HepG2 (cell line): Measurements from ENCODE around the gene ACADVL. TPM values are rescaled to one million over a fixed set of nuclear protein-coding genes. Genes with fewer than 3 reads are reported as not detected.
A peak's percentile ranks its signal among the peaks of the same experiment; 100 is the strongest.

ENCODE experiments used
- CC2D1A ChIP-seq: sonication (generic); formaldehyde crosslinking; IDR thresholded peaks from 2 replicates; pipeline ENCODE4 v1.8.1; 2023; ENCODE audit warnings: mild to moderate bottlenecking, missing genetic modification reagents
- CHD4 ChIP-seq: fragments of 200-600 bp; sonication (generic); IDR thresholded peaks from 2 replicates; pipeline ENCODE4 v1.7.0; 2017; ENCODE audit warnings: mild to moderate bottlenecking, low read length, borderline replicate concordance
- ELF3 ChIP-seq: IDR thresholded peaks from 2 replicates; pipeline ENCODE4 v1.6.1; 2016; ENCODE audit warnings: missing genetic modification reagents, missing compliant biosample characterization
- HIVEP1 ChIP-seq: sonication (generic); formaldehyde crosslinking; IDR thresholded peaks from 2 replicates; pipeline ENCODE4 v1.4.0; 2020; ENCODE audit warnings: mild to moderate bottlenecking, missing genetic modification reagents
- KDM1A ChIP-seq: IDR thresholded peaks from 2 replicates; pipeline ENCODE4 v1.6.1; 2016; ENCODE audit warnings: missing compliant biosample characterization
- KLF9 ChIP-seq: IDR thresholded peaks from 2 replicates; pipeline ENCODE4 v1.6.1; 2016; ENCODE audit warnings: low read depth
- NFATC3 ChIP-seq: sonication (generic); formaldehyde crosslinking; IDR thresholded peaks from 2 replicates; pipeline ENCODE4 v1.5.1; 2020; ENCODE audit warnings: mild to moderate bottlenecking, missing genetic modification reagents
- NR2F6 ChIP-seq, 2 experiments: IDR thresholded peaks; 2 replicates each; pipeline ENCODE4 v1.6.1; 2016; ENCODE audit warnings: antibody characterized with exemption in 1 of 2, mild to moderate bottlenecking in 1 of 2
- POLR2AphosphoS5 ChIP-seq: IDR thresholded peaks from 2 replicates; pipeline ENCODE4 v1.6.1; 2012; ENCODE audit warnings: low read depth, low read length
- ZBTB40 ChIP-seq, 2 experiments: fragments of 450-650 bp in 1 of 2; sonication (generic) in 1 of 2; formaldehyde crosslinking in 1 of 2; IDR thresholded peaks; 2 replicates each; pipeline versions ENCODE4 v1.6.1 to v1.8.0; 2016 to 2022; ENCODE audit warnings: antibody characterized with exemption in 1 of 2, mild to moderate bottlenecking in 1 of 2, missing genetic modification reagents in 1 of 2
- ZC3H4 ChIP-seq: sonication (generic); formaldehyde crosslinking; IDR thresholded peaks from 2 replicates; pipeline ENCODE4 v1.4.0; 2020; ENCODE audit warnings: missing genetic modification reagents, borderline replicate concordance
- ZFP36 ChIP-seq: fragments of 150-350 bp; IDR thresholded peaks from 2 replicates; pipeline ENCODE4 v1.6.1; 2018; ENCODE audit warnings: borderline replicate concordance, low read length, low read depth; ENCODE audit not compliant: partially characterized antibody
- ZFP36L2 ChIP-seq: sonication (generic); formaldehyde crosslinking; IDR thresholded peaks from 2 replicates; pipeline ENCODE4 v1.4.0; 2020; ENCODE audit warnings: missing genetic modification reagents
- ZNF124 ChIP-seq: sonication (generic); formaldehyde crosslinking; IDR thresholded peaks from 2 replicates; pipeline ENCODE4 v1.4.0; 2020; ENCODE audit warnings: missing genetic modification reagents
- ZNF160 ChIP-seq: sonication (generic); formaldehyde crosslinking; IDR thresholded peaks from 2 replicates; pipeline ENCODE4 v1.8.0; 2022; ENCODE audit warnings: mild to moderate bottlenecking, inconsistent platforms, missing genetic modification reagents
- ZNF543 ChIP-seq: sonication (generic); formaldehyde crosslinking; IDR thresholded peaks from 2 replicates; pipeline ENCODE4 v1.4.0; 2020; ENCODE audit warnings: mild to moderate bottlenecking, missing genetic modification reagents
- ZNF703 ChIP-seq: sonication (generic); formaldehyde crosslinking; IDR thresholded peaks from 2 replicates; pipeline ENCODE4 v1.5.1; 2020; ENCODE audit warnings: missing genetic modification reagents, mild to moderate bottlenecking, moderate library complexity, borderline replicate concordance
- ZNF713 ChIP-seq: sonication (generic); formaldehyde crosslinking; IDR thresholded peaks from 2 replicates; pipeline ENCODE4 v1.4.0; 2020; ENCODE audit warnings: mild to moderate bottlenecking, missing genetic modification reagents
- polyA plus RNA-seq, 8 experiments: library from polyadenylated mRNA; depleted of rRNA in 3 of 8; stranded (reverse) in 7 of 8; unstranded in 1 of 8; fragments of >200 nt; fragmentation: Illumina TruSeq in 4 of 8; extraction: Trizol in 4 of 8; gene quantifications; 2 replicates each; pipeline versions ENCODE4 v1.2.1 to v1.2.3, GENCODE V29; 2011 to 2016; ENCODE audit warnings: low read depth in 4 of 8, missing spikeins in 1 of 8, mixed read lengths in 1 of 8; ENCODE audit not compliant: insufficient read depth in 1 of 8
- total RNA-seq, 5 experiments: library from RNA; depleted of rRNA; stranded (reverse); fragments of >200 nt; fragmentation: Illumina TruSeq; extraction: Trizol; gene quantifications; 2 replicates each; pipeline ENCODE4 v1.2.3, GENCODE V29; 2016; ENCODE audit warnings: low read depth in 1 of 5

ACADVL gene
- total and polyA plus RNA-seq, 2 of the 13 experiments (the other 11 are each of a cell fraction or from before 2014, with no cell fraction given): 219 to 412 TPM

GRCh38 chr17:7219812-7220592 is at the start of gene ACADVL, which contains the start of gene DLG4 (continued):
- TF ChIP-seq ZNF713 (CRISPR knock-in tag): no peak
- no peak for TF ChIP-seq NFATC3 (CRISPR knock-in tag)
- no peak for TF ChIP-seq ZNF160 (CRISPR knock-in tag)
- 0 out of 2 replicates have a peak, but pooled peaks have one; percentile 27 for TF ChIP-seq NR2F6 (IDR thresholded peaks at IDR 0.05)
- peak; percentile 56; the same call in 1 of the 2 replicates for TF ChIP-seq NR2F6 (CRISPR knock-in tag; IDR thresholded peaks at IDR 0.05)
- TF ChIP-seq KLF9 (CRISPR knock-in tag): no peak
- no peak for TF ChIP-seq ZNF543
- TF ChIP-seq CC2D1A (CRISPR knock-in tag): no peak
- TF ChIP-seq ZBTB40 (IDR thresholded peaks at IDR 0.05): no peak
- TF ChIP-seq ZBTB40 (CRISPR knock-in tag; IDR thresholded peaks at IDR 0.05): peak; percentile 67; the same call in 1 of the 2 replicates
- no peak; the same call in 1 of the 2 replicates for TF ChIP-seq ZNF124 (CRISPR knock-in tag)
- no peak for TF ChIP-seq ZC3H4 (CRISPR knock-in tag)
- TF ChIP-seq ELF3 (CRISPR knock-in tag): peak; percentile 9; the same call in 1 of the 2 replicates
- no peak for TF ChIP-seq HIVEP1 (CRISPR knock-in tag)
- no peak for TF ChIP-seq CHD4
- TF ChIP-seq ZNF703 (CRISPR knock-in tag): no peak; the same call in 1 of the 2 replicates
- peak; percentile 78 for TF ChIP-seq POLR2AphosphoS5
- no peak for TF ChIP-seq KDM1A (CRISPR knock-in tag)
- TF ChIP-seq ZFP36: no peak
- TF ChIP-seq ZFP36L2 (CRISPR knock-in tag): no peak
